Fibroblast of skin of left biceps (primary cell): ENCODE results near the gene TTC16.

Experiments
- DNase-seq, 2 experiments: peaks; one replicate each; pipeline ENCODE4 v3.0.0-alpha.2; 2013; ENCODE audit warnings: low read depth in 2 of 2

TTC16 gene

GRCh38 chr9:127715470-127716337 lies at the start of gene TTC16, which contains the start of gene PTRH1:
TTC16 (plus strand) TSS chr9:127716079; CDS start chr9:127716146, 67 bp downstream.
PTRH1 (minus strand) TSS chr9:127715663; CDS start chr9:127715639, 24 bp downstream.
- DNase-seq: peak; percentile 78 to 83

- no peak for DNase-seq
Observed at GRCh38 chr9:127667127-127667844, 48.6 kb upstream of the TTC16 start.

- DNase-seq: no peak
Observed at GRCh38 chr9:127667906-127668305, 48.0 kb upstream of the TTC16 start.

GRCh38 chr9:127673234-127673633 lies 42.6 kb upstream of the TTC16 start:
- DNase-seq: no peak

- DNase-seq: no peak
Observed at GRCh38 chr9:127676638-127677037, 39.2 kb upstream of the TTC16 start.

- DNase-seq: no peak
Observed at GRCh38 chr9:127679506-127679905, 36.4 kb upstream of the TTC16 start.

- DNase-seq: no peak
Observed at GRCh38 chr9:127680226-127680625, 35.7 kb upstream of the TTC16 start.

GRCh38 chr9:127680846-127681245 lies 35.0 kb upstream of the TTC16 start:
- no peak for DNase-seq

- no peak for DNase-seq
Observed at GRCh38 chr9:127682351-127683136, 33.3 kb upstream of the TTC16 start.

- peak in 1 of 2 experiments; percentile 10 for DNase-seq
Observed at GRCh38 chr9:127683723-127684122, 32.2 kb upstream of the TTC16 start.

GRCh38 chr9:127684576-127684975 lies 31.3 kb upstream of the TTC16 start:
- DNase-seq: no peak

- DNase-seq: no peak
Observed at GRCh38 chr9:127686461-127687393, 29.2 kb upstream of the TTC16 start.

GRCh38 chr9:127689329-127690000 lies 26.4 kb upstream of the TTC16 start:
- no peak for DNase-seq

GRCh38 chr9:127690735-127691134 lies 25.1 kb upstream of the TTC16 start:
- DNase-seq: no peak

GRCh38 chr9:127692071-127692470 lies 23.8 kb upstream of the TTC16 start:
- no peak for DNase-seq

GRCh38 chr9:127693143-127693542 lies 22.7 kb upstream of the TTC16 start:
- DNase-seq: no peak

- DNase-seq: no peak
Observed at GRCh38 chr9:127693697-127694096, 22.2 kb upstream of the TTC16 start.

GRCh38 chr9:127694890-127695720 lies 20.8 kb upstream of the TTC16 start:
- peak; percentile 36 to 39 for DNase-seq

GRCh38 chr9:127697575-127697974 lies 18.3 kb upstream of the TTC16 start:
- no peak for DNase-seq
